HEK293 (cell line): Measurements from ENCODE around the gene ACTR3.
A peak's percentile ranks its signal among the peaks of the same experiment; 100 is the strongest.

Experiments
- CTCF ChIA-PET: fragments of 350-600 bp; formaldehyde crosslinking; extraction: SDS; loops from one replicate; lab custom pipeline; 2021; ENCODE audit warnings: antibody characterized with exemption; lab: Yijun Ruan, JAX
- POLR2A ChIA-PET: fragments of 300-600 bp; formaldehyde crosslinking; extraction: SDS; loops from one replicate; lab custom pipeline; 2020; ENCODE audit warnings: antibody characterized with exemption, inconsistent platforms; lab: Yijun Ruan, JAX
- H3K27ac ChIP-seq: fragments of 200-500 bp; sonication (Bioruptor generic); 2 replicates; pipeline ENCODE4 v1.5.1; 2014; ENCODE audit warnings: low read depth, low read length, control low read depth, inconsistent platforms; ENCODE audit errors: extremely low read depth
- H3K36me3 ChIP-seq, 2 experiments: fragments of 200-500 bp in 1 of 2; sonication (Bioruptor generic) in 1 of 2; 1 replicate in 1 of 2; 2 replicates in 1 of 2; pipeline ENCODE4 v1.5.1; 2014 to 2017; ENCODE audit warnings: inconsistent platforms in 2 of 2, low read length in 2 of 2; ENCODE audit not compliant: control insufficient read depth in 2 of 2, insufficient read depth in 1 of 2
- H3K4me1 ChIP-seq: fragments of 200-500 bp; sonication (Bioruptor generic); 2 replicates; pipeline ENCODE4 v1.5.1; 2014; ENCODE audit warnings: mild to moderate bottlenecking, low read length, inconsistent platforms; ENCODE audit not compliant: control insufficient read depth, insufficient read depth
- H3K4me3 ChIP-seq: 2 replicates; pipeline ENCODE4 v1.5.1; 2011; ENCODE audit warnings: low read depth, mild to moderate bottlenecking, control low read depth, low read length, moderate library complexity
- H3K9me3 ChIP-seq: fragments of 200-500 bp; sonication (Bioruptor generic); 2 replicates; pipeline ENCODE4 v1.5.1; 2014; ENCODE audit warnings: low read depth, low read length, inconsistent platforms; ENCODE audit not compliant: control insufficient read depth, insufficient read depth
- CTCF ChIP-seq: fragments of 450-650 bp; formaldehyde crosslinking; IDR thresholded peaks from 2 replicates; pipeline ENCODE4 v1.5.1; 2016; ENCODE audit warnings: missing biosample characterization, missing genetic modification characterization
- GLIS1 ChIP-seq: fragments of 450-650 bp; formaldehyde crosslinking; IDR thresholded peaks from 2 replicates; pipeline ENCODE4 v1.5.1; 2016; ENCODE audit warnings: missing biosample characterization, missing genetic modification characterization
- GLIS2 ChIP-seq: fragments of 450-650 bp; formaldehyde crosslinking; IDR thresholded peaks from 2 replicates; pipeline ENCODE4 v1.5.1; 2016; ENCODE audit warnings: missing biosample characterization, missing genetic modification characterization
- KLF8 ChIP-seq: fragments of 450-650 bp; formaldehyde crosslinking; IDR thresholded peaks from 2 replicates; pipeline ENCODE4 v1.5.1; 2016; ENCODE audit warnings: missing biosample characterization, missing genetic modification characterization
- PRDM1 ChIP-seq: fragments of 450-650 bp; formaldehyde crosslinking; IDR thresholded peaks from 2 replicates; pipeline ENCODE4; 2016; ENCODE audit warnings: missing biosample characterization, missing genetic modification characterization
- PRDM10 ChIP-seq: fragments of 450-650 bp; formaldehyde crosslinking; IDR thresholded peaks from 2 replicates; pipeline ENCODE4 v1.5.1; 2016; ENCODE audit warnings: missing biosample characterization, missing genetic modification characterization
- SP2 ChIP-seq: fragments of 450-650 bp; formaldehyde crosslinking; IDR thresholded peaks from 2 replicates; pipeline ENCODE4 v1.5.1; 2016; ENCODE audit warnings: missing biosample characterization, missing genetic modification characterization
- SP3 ChIP-seq: fragments of 450-650 bp; formaldehyde crosslinking; IDR thresholded peaks from 2 replicates; pipeline ENCODE4 v1.5.1; 2016; ENCODE audit warnings: missing biosample characterization, missing genetic modification characterization
- ZBTB11 ChIP-seq: fragments of 450-650 bp; formaldehyde crosslinking; conservative IDR thresholded peaks from 2 replicates; pipeline ENCODE4 v1.5.1; 2016; ENCODE audit warnings: low read depth, missing biosample characterization, missing genetic modification characterization
- ZBTB26 ChIP-seq: fragments of 450-650 bp; formaldehyde crosslinking; optimal IDR thresholded peaks from 2 replicates; pipeline ENCODE3; 2016; ENCODE audit warnings: missing biosample characterization, mild to moderate bottlenecking, missing genetic modification characterization
- ZBTB8A ChIP-seq: fragments of 450-650 bp; formaldehyde crosslinking; IDR thresholded peaks from 2 replicates; pipeline ENCODE4 v1.5.1; 2016; ENCODE audit warnings: missing biosample characterization, missing genetic modification characterization
- ZFP69B ChIP-seq: fragments of 450-650 bp; formaldehyde crosslinking; IDR thresholded peaks from 2 replicates; pipeline ENCODE4 v1.5.1; 2016; ENCODE audit warnings: missing biosample characterization, missing genetic modification characterization
- ZIC2 ChIP-seq: fragments of 450-650 bp; formaldehyde crosslinking; IDR thresholded peaks from 2 replicates; pipeline ENCODE4 v1.5.1; 2016; ENCODE audit warnings: missing biosample characterization, missing genetic modification characterization
- ZNF2 ChIP-seq: fragments of 450-650 bp; formaldehyde crosslinking; IDR thresholded peaks from 2 replicates; pipeline ENCODE4 v1.5.1; 2016; ENCODE audit warnings: missing biosample characterization, missing genetic modification characterization
- ZNF24 ChIP-seq: fragments of 450-650 bp; formaldehyde crosslinking; IDR thresholded peaks from 2 replicates; pipeline ENCODE4 v1.5.1; 2016; ENCODE audit warnings: missing biosample characterization, missing genetic modification characterization
- ZNF335 ChIP-seq: fragments of 450-650 bp; formaldehyde crosslinking; conservative IDR thresholded peaks from 2 replicates; pipeline ENCODE4 v1.5.1; 2016; ENCODE audit warnings: missing biosample characterization, missing genetic modification characterization
- ZNF404 ChIP-seq: fragments of 450-650 bp; formaldehyde crosslinking; IDR thresholded peaks from 2 replicates; pipeline ENCODE4 v1.5.1; 2017; ENCODE audit warnings: missing biosample characterization, missing genetic modification characterization
- ZNF501 ChIP-seq: fragments of 450-650 bp; formaldehyde crosslinking; IDR thresholded peaks from 2 replicates; pipeline ENCODE4 v1.5.1; 2016; ENCODE audit warnings: missing biosample characterization, missing genetic modification characterization
- ZNF610 ChIP-seq: fragments of 450-650 bp; formaldehyde crosslinking; IDR thresholded peaks from 2 replicates; pipeline ENCODE4 v1.5.1; 2016; ENCODE audit warnings: missing biosample characterization, missing genetic modification characterization, borderline replicate concordance
- ZNF692 ChIP-seq: fragments of 450-650 bp; formaldehyde crosslinking; IDR thresholded peaks from 2 replicates; pipeline ENCODE4 v1.5.1; 2016; ENCODE audit warnings: missing biosample characterization, missing genetic modification characterization

Gene ACTR3

GRCh38 chr2:113890253-113891235 is 655 bp downstream of the ACTR3 start:
- H3K9me3 ChIP-seq: no peaks in the 10 kb centered on the region
- peaks cover 24% of the 10 kb centered on the region for H3K4me1 ChIP-seq
- peak; percentile 79 for TF ChIP-seq PRDM1
- peak; percentile 7; the same call in 1 of the 2 replicates for TF ChIP-seq ZIC2
- peak; percentile 8; the same call in 1 of the 2 replicates for TF ChIP-seq ZBTB8A (tag by site-specific recombination)
- peak; percentile 13 for TF ChIP-seq ZNF335 (tag by site-specific recombination)
- TF ChIP-seq ZNF24 (tag by site-specific recombination): no peak
- TF ChIP-seq ZNF610 (tag by site-specific recombination): no peak
- TF ChIP-seq GLIS1 (tag by site-specific recombination): peak; percentile 56; the same call in 1 of the 2 replicates
- TF ChIP-seq KLF8: 0 out of 2 replicates have a peak, but pooled peaks have one; percentile 17
- no peak for TF ChIP-seq ZNF2 (tag by site-specific recombination)
- peak; percentile 61 for TF ChIP-seq GLIS2 (tag by site-specific recombination)
- 0 out of 2 replicates have a peak, but pooled peaks have one; percentile 25 for TF ChIP-seq ZNF501
- TF ChIP-seq ZFP69B (tag by site-specific recombination): peak; percentile 50; the same call in 1 of the 2 replicates
- TF ChIP-seq ZNF692 (tag by site-specific recombination): peak; percentile 78
- peak; percentile 76 for TF ChIP-seq PRDM10 (tag by site-specific recombination)
- peak; percentile 20; the same call in 1 of the 2 replicates for TF ChIP-seq SP3
- no peak for TF ChIP-seq ZNF404 (tag by site-specific recombination)
- TF ChIP-seq CTCF (tag by site-specific recombination): peak; percentile 35; the same call in 1 of the 2 replicates
- TF ChIP-seq ZBTB26 (tag by site-specific recombination): peak; percentile 64
- TF ChIP-seq SP2 (tag by site-specific recombination): peak; percentile 60
- TF ChIP-seq ZBTB11 (tag by site-specific recombination): peak; percentile 50
- peak overlapping the region; percentile 100 for H3K4me3 ChIP-seq
- peak overlapping the region; percentile 97 for H3K27ac ChIP-seq
- ChIA-PET POLR2A (interaction anchor here (0.6 to 2.0 kb wide), 10 partner anchors 8 to 179 kb away, joined by 3 to 19 read pairs (median 6); partner anchors contain the start of gene SLC35F5), CTCF (no interaction called here)
- no peaks in the 10 kb centered on the region for H3K36me3 ChIP-seq
